ENCODE data around the gene PRKD2. TPM values are rescaled to one million over a fixed set of nuclear protein-coding genes. Genes with fewer than 3 reads are reported as not detected.

Gene PRKD2
- total RNA-seq, 4 donors from 2014 or later, result 15.2 to 33.6 (median 19.7) TPM

- peaks cover 0 to 83% of the 10 kb centered on the region in 2 donors for H3K36me3 ChIP-seq
- WGBS, 2 donors (ENCODE audit: low coverage in 1 of 2), result no CpG with 5 or more reads among the region's 25 CpGs
- no peak for ATAC-seq
- TF ChIP-seq POLR2AphosphoS5 (IDR thresholded peaks at IDR 0.05) (no peak), EP300 (IDR thresholded peaks at IDR 0.05) (no peak), POLR2A (IDR thresholded peaks at IDR 0.05) (no peak)
- TF ChIP-seq, protein P1, sequence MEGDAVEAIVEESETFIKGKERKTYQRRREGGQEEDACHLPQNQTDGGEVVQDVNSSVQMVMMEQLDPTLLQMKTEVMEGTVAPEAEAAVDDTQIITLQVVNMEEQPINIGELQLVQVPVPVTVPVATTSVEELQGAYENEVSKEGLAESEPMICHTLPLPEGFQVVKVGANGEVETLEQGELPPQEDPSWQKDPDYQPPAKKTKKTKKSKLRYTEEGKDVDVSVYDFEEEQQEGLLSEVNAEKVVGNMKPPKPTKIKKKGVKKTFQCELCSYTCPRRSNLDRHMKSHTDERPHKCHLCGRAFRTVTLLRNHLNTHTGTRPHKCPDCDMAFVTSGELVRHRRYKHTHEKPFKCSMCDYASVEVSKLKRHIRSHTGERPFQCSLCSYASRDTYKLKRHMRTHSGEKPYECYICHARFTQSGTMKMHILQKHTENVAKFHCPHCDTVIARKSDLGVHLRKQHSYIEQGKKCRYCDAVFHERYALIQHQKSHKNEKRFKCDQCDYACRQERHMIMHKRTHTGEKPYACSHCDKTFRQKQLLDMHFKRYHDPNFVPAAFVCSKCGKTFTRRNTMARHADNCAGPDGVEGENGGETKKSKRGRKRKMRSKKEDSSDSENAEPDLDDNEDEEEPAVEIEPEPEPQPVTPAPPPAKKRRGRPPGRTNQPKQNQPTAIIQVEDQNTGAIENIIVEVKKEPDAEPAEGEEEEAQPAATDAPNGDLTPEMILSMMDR (IDR thresholded peaks at IDR 0.05), result no peak
- H3K4me1 ChIP-seq, result peaks cover 0 to 33% (median 13%) of the 10 kb centered on the region in 3 donors
- H3K9me3 ChIP-seq, result no peaks in the 10 kb centered on the region
- no peak overlapping the region for H3K4me3 ChIP-seq
- H3K27ac ChIP-seq, result peak overlapping the region in 1 of 4 donors; percentile 12
- H3K27me3 ChIP-seq, result no peaks in the 10 kb centered on the region
These were observed 5.6 kb upstream of the PRKD2 start for GRCh38 chr19:46722421-46723022.

- H3K27ac ChIP-seq, result no peak overlapping the region
- H3K9me3 ChIP-seq, result no peaks in the 10 kb centered on the region
- ATAC-seq, result no peak
- H3K4me3 ChIP-seq, result no peak overlapping the region
- H3K27me3 ChIP-seq, result no peaks in the 10 kb centered on the region
- H3K36me3 ChIP-seq, result peaks cover 0 to 78% of the 10 kb centered on the region in 2 donors
- WGBS, 2 donors (ENCODE audit: low coverage in 1 of 2), result 60% methylated on average over 1 of the region's 17 CpGs; no CpG with 5 or more reads in 1 of the 2 donors
- H3K4me1 ChIP-seq, result peaks cover 0 to 32% (median 12%) of the 10 kb centered on the region in 3 donors
- no peak for TF ChIP-seq POLR2A (IDR thresholded peaks at IDR 0.05)
- TF ChIP-seq EP300 (IDR thresholded peaks at IDR 0.05), result no peak
- TF ChIP-seq POLR2AphosphoS5 (IDR thresholded peaks at IDR 0.05), result no peak
- TF ChIP-seq, protein P1 (IDR thresholded peaks at IDR 0.05), result no peak
These were observed 5.1 kb upstream of the PRKD2 start for GRCh38 chr19:46722004-46722380.

GRCh38 chr19:46721269-46722003, 4.5 kb upstream of the PRKD2 start:
- no peak overlapping the region for H3K27ac ChIP-seq
- H3K36me3 ChIP-seq, result peaks cover 0 to 72% of the 10 kb centered on the region in 2 donors
- 73% methylated on average over 6 of the region's 16 CpGs; no CpG with 5 or more reads in 1 of the 2 donors for WGBS, 2 donors (ENCODE audit: low coverage in 1 of 2)
- TF ChIP-seq EP300 (IDR thresholded peaks at IDR 0.05) (no peak), POLR2A (IDR thresholded peaks at IDR 0.05) (no peak), POLR2AphosphoS5 (IDR thresholded peaks at IDR 0.05) (no peak)
- TF ChIP-seq, protein P1 (IDR thresholded peaks at IDR 0.05), result no peak
- ATAC-seq, result no peak
- H3K9me3 ChIP-seq, result no peaks in the 10 kb centered on the region
- H3K27me3 ChIP-seq, result no peaks in the 10 kb centered on the region
- H3K4me3 ChIP-seq, result no peak overlapping the region
- H3K4me1 ChIP-seq, result peaks cover 0 to 28% (median 10%) of the 10 kb centered on the region in 3 donors

GRCh38 chr19:46720503-46721239, 3.8 kb upstream of the PRKD2 start:
- TF ChIP-seq POLR2AphosphoS5 (IDR thresholded peaks at IDR 0.05) (no peak), POLR2A (IDR thresholded peaks at IDR 0.05) (no peak), EP300 (IDR thresholded peaks at IDR 0.05) (no peak)
- TF ChIP-seq, protein P1 (IDR thresholded peaks at IDR 0.05), result no peak
- Histone ChIP-seq H3K4me3 (no peak overlapping the region), H3K4me1 (peaks cover 0 to 28% (median 11%) of the 10 kb centered on the region in 3 donors), H3K9me3 (no peaks in the 10 kb centered on the region), H3K27ac (peak overlapping the region in 1 of 4 donors; percentile 91), H3K27me3 (no peaks in the 10 kb centered on the region), H3K36me3 (peaks cover 0 to 64% of the 10 kb centered on the region in 2 donors)
- ATAC-seq, result no peak
- WGBS, 2 donors (ENCODE audit: low coverage in 1 of 2), result 80 to 86% methylated on average over 1 of the region's 22 CpGs
